ENCODE measurements around the gene TENT4A. TPM values are rescaled to one million over a fixed set of nuclear protein-coding genes. Genes with fewer than 3 reads are reported as not detected.

TENT4A gene
- total RNA-seq, 1 donor from 2014 or later, result 21.6 TPM

- no peak overlapping the region for H3K4me3 Mint-ChIP-seq (ENCODE audit: unreplicated experiment)
- H3K9me3 Mint-ChIP-seq (ENCODE audit: unreplicated experiment), result no peaks in the 10 kb centered on the region
- H3K36me3 Mint-ChIP-seq (ENCODE audit: unreplicated experiment), result no peaks in the 10 kb centered on the region
These were observed 10.6 kb upstream of the TENT4A start for GRCh38 chr5:6702633-6703032.

GRCh38 chr5:6703806-6704205 is 9.4 kb upstream of the TENT4A start:
- Mint-ChIP-seq H3K27me3 (ENCODE audit: unreplicated experiment) (peaks cover 10% of the 10 kb centered on the region), H3K4me3 (ENCODE audit: unreplicated experiment) (no peak overlapping the region), H3K36me3 (ENCODE audit: unreplicated experiment) (no peaks in the 10 kb centered on the region), H3K9me3 (ENCODE audit: unreplicated experiment) (no peaks in the 10 kb centered on the region), H3K4me1 (ENCODE audit: unreplicated experiment) (peaks cover 37% of the 10 kb centered on the region), H3K27ac (ENCODE audit: unreplicated experiment) (peak overlapping the region; percentile 92)
- no peak for TF ChIP-seq CTCF (IDR thresholded peaks at IDR 0.05)
- no peak for DNase-seq (ENCODE audit: extremely low spot score, unreplicated experiment)

More at GRCh38 chr5:6702633-6703032, 10.6 kb upstream of the TENT4A start:
- Mint-ChIP-seq H3K4me1 (ENCODE audit: unreplicated experiment) (peaks cover 37% of the 10 kb centered on the region), H3K27ac (ENCODE audit: unreplicated experiment) (no peak overlapping the region), H3K27me3 (ENCODE audit: unreplicated experiment) (peaks cover 12% of the 10 kb centered on the region)
- DNase-seq (ENCODE audit: extremely low spot score, unreplicated experiment), result no peak
- TF ChIP-seq CTCF (IDR thresholded peaks at IDR 0.05), result no peak

- DNase-seq (ENCODE audit: extremely low spot score, unreplicated experiment), result peak; percentile 84
- H3K4me1 Mint-ChIP-seq (ENCODE audit: unreplicated experiment), result peaks cover 35% of the 10 kb centered on the region
- H3K9me3 Mint-ChIP-seq (ENCODE audit: unreplicated experiment), result no peaks in the 10 kb centered on the region
- peak overlapping the region; percentile 92 for H3K27ac Mint-ChIP-seq (ENCODE audit: unreplicated experiment)
- H3K4me3 Mint-ChIP-seq (ENCODE audit: unreplicated experiment), result peak overlapping the region; percentile 38
- TF ChIP-seq CTCF (IDR thresholded peaks at IDR 0.05), result no peak
- peaks cover 4% of the 10 kb centered on the region for H3K27me3 Mint-ChIP-seq (ENCODE audit: unreplicated experiment)
- no peaks in the 10 kb centered on the region for H3K36me3 Mint-ChIP-seq (ENCODE audit: unreplicated experiment)
These were observed 8.8 kb upstream of the TENT4A start for GRCh38 chr5:6704361-6704851.

GRCh38 chr5:6705088-6705487 is 8.1 kb upstream of the TENT4A start:
- Mint-ChIP-seq H3K27me3 (ENCODE audit: unreplicated experiment) (peaks cover 2% of the 10 kb centered on the region), H3K9me3 (ENCODE audit: unreplicated experiment) (no peaks in the 10 kb centered on the region), H3K4me3 (ENCODE audit: unreplicated experiment) (no peak overlapping the region), H3K36me3 (ENCODE audit: unreplicated experiment) (no peaks in the 10 kb centered on the region), H3K27ac (ENCODE audit: unreplicated experiment) (peak overlapping the region; percentile 92), H3K4me1 (ENCODE audit: unreplicated experiment) (peaks cover 35% of the 10 kb centered on the region)
- no peak for TF ChIP-seq CTCF (IDR thresholded peaks at IDR 0.05)
- peak; percentile 51 for DNase-seq (ENCODE audit: extremely low spot score, unreplicated experiment)

- H3K4me1 Mint-ChIP-seq (ENCODE audit: unreplicated experiment), result peaks cover 35% of the 10 kb centered on the region
- H3K9me3 Mint-ChIP-seq (ENCODE audit: unreplicated experiment), result no peaks in the 10 kb centered on the region
- H3K4me3 Mint-ChIP-seq (ENCODE audit: unreplicated experiment), result peak overlapping the region; percentile 54
- H3K36me3 Mint-ChIP-seq (ENCODE audit: unreplicated experiment), result no peaks in the 10 kb centered on the region
- no peak for TF ChIP-seq CTCF (IDR thresholded peaks at IDR 0.05)
- H3K27me3 Mint-ChIP-seq (ENCODE audit: unreplicated experiment), result no peaks in the 10 kb centered on the region
- peak; percentile 64 for DNase-seq (ENCODE audit: extremely low spot score, unreplicated experiment)
- peak overlapping the region; percentile 92 for H3K27ac Mint-ChIP-seq (ENCODE audit: unreplicated experiment)
These were observed 7.3 kb upstream of the TENT4A start for GRCh38 chr5:6705959-6706358.

All from osteocyte (in vitro differentiated cells).